ENCODE results near the gene AGXT. TPM values are rescaled to one million over a fixed set of nuclear protein-coding genes. Genes with fewer than 3 reads are reported as not detected.
A peak's percentile ranks its signal among the peaks of the same experiment; 100 is the strongest.

The AGXT gene
- 0.36 TPM for total RNA-seq (2021; ENCODE audit: unreplicated experiment)
- polyA plus RNA-seq (2012; ENCODE audit: insufficient read length) = not detected
- Bru-seq, nascent RNA = percentile 11 among the genes with signal in this experiment
- percentile 7 among the genes with signal in this experiment for BruChase-seq, experiment 1, labeled RNA remaining after a 2-hour chase
- BruChase-seq, experiment 2, labeled RNA remaining after a 6-hour chase = not detected
- long read RNA-seq = 0 reads

GRCh38 chr2:240868286-240869108 is at the start of gene AGXT:
AGXT (plus strand) TSS chr2:240868824; CDS start chr2:240868866, 42 bp downstream.
- Histone ChIP-seq H3K27ac (ENCODE audit: low read length) (no peak within 1 kb of the TSS), H3K36me3 (ENCODE audit: control insufficient read depth, insufficient read depth, low read length) (no peaks in the 10 kb centered on the region), H3K9me3 (ENCODE audit: control insufficient read depth, insufficient read depth, low read depth, low read length) (no peaks in the 10 kb centered on the region), H3K4me3 (ENCODE audit: low read depth in 2 of 2, low read length in 2 of 2) (no peak within 1 kb of the TSS), H3K27me3 (ENCODE audit: control insufficient read depth, insufficient read depth, low read length) (no peaks in the 10 kb centered on the region; the same call in 1 of the 2 replicates), H3K4me1 (ENCODE audit: control insufficient read depth, insufficient read depth, low read length) (no peaks in the 10 kb centered on the region)
- ATAC-seq = no peak
- ChIA-PET CTCF (no interaction called here), POLR2A (no interaction called here)
- intact Hi-C loops (cut with micrococcal nuclease; ENCODE audit: unreplicated experiment) = no loop called here
- in situ Hi-C loops (cut with HindIII; ENCODE audit: low pct_unique_long_range_greater_than_20kb, low sequenced_read_pairs) = no loop called here
- no peak for DNase-seq (ENCODE audit: low read depth, low spot score)
- TF ChIP-seq REST (IDR thresholded peaks at IDR 0.05; ENCODE audit: insufficient read depth in 1 of 2, low read depth in 2 of 2, low read length in 1 of 2) (no peak), SIN3A (IDR thresholded peaks at IDR 0.05; ENCODE audit: borderline replicate concordance, insufficient read depth, low read depth, low read length) (no peak), CTCF (IDR thresholded peaks at IDR 0.05) (no peak), TCF7L2 (IDR thresholded peaks at IDR 0.05; ENCODE audit: low read depth, low read length) (no peak), POLR2AphosphoS5 (IDR thresholded peaks at IDR 0.05; ENCODE audit: low read depth, low read length) (no peak)
- no TSS peak for BruUV-seq (replicated peaks)

GRCh38 chr2:240819126-240819857 is 49.3 kb upstream of the AGXT start:
- intact Hi-C loops (cut with micrococcal nuclease; ENCODE audit: unreplicated experiment) (no loop called here), in situ Hi-C loops (cut with HindIII; ENCODE audit: low pct_unique_long_range_greater_than_20kb, low sequenced_read_pairs) (no loop called here)
- no peak for TF ChIP-seq POLR2AphosphoS5 (IDR thresholded peaks at IDR 0.05; ENCODE audit: low read depth, low read length)
- TF ChIP-seq REST (IDR thresholded peaks at IDR 0.05; ENCODE audit: insufficient read depth in 1 of 2, low read depth in 2 of 2, low read length in 1 of 2) = no peak
- no peak for TF ChIP-seq TCF7L2 (IDR thresholded peaks at IDR 0.05; ENCODE audit: low read depth, low read length)
- no peak for TF ChIP-seq CTCF (IDR thresholded peaks at IDR 0.05)
- TF ChIP-seq SIN3A (IDR thresholded peaks at IDR 0.05; ENCODE audit: borderline replicate concordance, insufficient read depth, low read depth, low read length) = no peak
- H3K9me3 ChIP-seq (ENCODE audit: control insufficient read depth, insufficient read depth, low read depth, low read length) = no peaks in the 10 kb centered on the region
- BruUV-seq (replicated peaks) = no TSS peak
- CTCF ChIA-PET = interaction anchor here (0.7 kb wide), 1 partner anchor 19 kb away, joined by 5 read pairs; no protein-coding TSS in a partner anchor
- POLR2A ChIA-PET = interaction anchor here (0.6 to 0.7 kb wide), 2 partner anchors 280 to 324 kb away, joined by 3 to 4 read pairs; no protein-coding TSS in a partner anchor
- peak; percentile 40 for ATAC-seq
- DNase-seq (ENCODE audit: low read depth, low spot score) = no peak
- peak overlapping the region; percentile 56 to 57 for H3K4me3 ChIP-seq (ENCODE audit: low read depth in 2 of 2, low read length in 2 of 2)
- no peaks in the 10 kb centered on the region for H3K36me3 ChIP-seq (ENCODE audit: control insufficient read depth, insufficient read depth, low read length)
- peaks cover 5% of the 10 kb centered on the region for H3K27me3 ChIP-seq (ENCODE audit: control insufficient read depth, insufficient read depth, low read length)
- 0 out of 2 replicates have a peak overlapping the region, but pooled peaks have one; percentile 17 for H3K27ac ChIP-seq (ENCODE audit: low read length)
- peaks cover 3% of the 10 kb centered on the region; the same call in 1 of the 2 replicates for H3K4me1 ChIP-seq (ENCODE audit: control insufficient read depth, insufficient read depth, low read length)
